HL-60/S4 (cell line): ENCODE data around the gene COG3.
"Not testable (repeated sequence)": the region's sequence is repeated elsewhere in the genome, so short reads cannot be mapped to it uniquely, and the experiment has no call there.

Experiments used
- in situ Hi-C: fragments of 300-500 bp; cut with MboI; formaldehyde crosslinking; loops from 2 replicates; pipeline ENCODE4 v1.14.3; 2022; ENCODE audit warnings: low sequenced_read_pairs

COG3 gene, protein sequence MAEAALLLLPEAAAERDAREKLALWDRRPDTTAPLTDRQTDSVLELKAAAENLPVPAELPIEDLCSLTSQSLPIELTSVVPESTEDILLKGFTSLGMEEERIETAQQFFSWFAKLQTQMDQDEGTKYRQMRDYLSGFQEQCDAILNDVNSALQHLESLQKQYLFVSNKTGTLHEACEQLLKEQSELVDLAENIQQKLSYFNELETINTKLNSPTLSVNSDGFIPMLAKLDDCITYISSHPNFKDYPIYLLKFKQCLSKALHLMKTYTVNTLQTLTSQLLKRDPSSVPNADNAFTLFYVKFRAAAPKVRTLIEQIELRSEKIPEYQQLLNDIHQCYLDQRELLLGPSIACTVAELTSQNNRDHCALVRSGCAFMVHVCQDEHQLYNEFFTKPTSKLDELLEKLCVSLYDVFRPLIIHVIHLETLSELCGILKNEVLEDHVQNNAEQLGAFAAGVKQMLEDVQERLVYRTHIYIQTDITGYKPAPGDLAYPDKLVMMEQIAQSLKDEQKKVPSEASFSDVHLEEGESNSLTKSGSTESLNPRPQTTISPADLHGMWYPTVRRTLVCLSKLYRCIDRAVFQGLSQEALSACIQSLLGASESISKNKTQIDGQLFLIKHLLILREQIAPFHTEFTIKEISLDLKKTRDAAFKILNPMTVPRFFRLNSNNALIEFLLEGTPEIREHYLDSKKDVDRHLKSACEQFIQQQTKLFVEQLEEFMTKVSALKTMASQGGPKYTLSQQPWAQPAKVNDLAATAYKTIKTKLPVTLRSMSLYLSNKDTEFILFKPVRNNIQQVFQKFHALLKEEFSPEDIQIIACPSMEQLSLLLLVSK

DNA sequence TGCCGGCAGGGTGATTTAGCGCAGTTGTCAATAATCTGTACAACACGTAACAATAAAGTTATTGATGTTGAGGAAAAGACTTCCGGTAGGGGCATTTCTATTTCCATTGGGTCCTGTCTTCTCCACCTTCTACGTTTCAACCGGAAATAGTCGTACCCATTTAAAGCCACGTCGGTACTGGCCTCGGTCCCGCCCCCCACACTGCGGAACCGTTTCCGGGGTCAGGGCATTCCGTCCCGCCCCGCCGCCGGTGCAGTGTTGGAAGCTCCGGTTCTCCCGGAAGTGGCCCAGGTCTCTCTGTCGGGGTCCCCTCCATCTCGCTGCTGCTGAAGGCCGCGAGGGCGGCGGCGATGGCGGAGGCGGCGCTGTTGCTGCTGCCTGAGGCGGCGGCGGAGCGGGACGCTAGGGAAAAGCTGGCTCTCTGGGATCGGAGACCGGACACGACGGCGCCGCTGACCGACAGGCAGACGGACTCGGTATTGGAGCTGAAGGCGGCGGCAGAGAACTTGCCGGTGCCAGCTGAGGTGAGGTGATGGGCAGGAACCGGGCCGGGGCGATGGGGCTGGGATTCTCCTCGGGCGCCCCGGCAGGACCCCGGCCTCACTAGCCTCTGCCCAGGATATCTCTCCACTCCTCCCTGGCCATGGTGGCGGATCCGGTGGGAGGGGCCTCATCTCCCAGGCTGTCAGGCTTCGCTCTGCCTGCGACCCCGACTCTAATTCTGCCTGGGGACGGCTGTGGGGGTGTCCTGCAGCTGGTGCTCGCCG is at the start of gene COG3:
COG3 (plus strand) TSS at position 253 of the 767 bp plus-strand sequence; CDS start at position 351, 98 bp downstream.
- in situ Hi-C loops: no loop called here

DNA sequence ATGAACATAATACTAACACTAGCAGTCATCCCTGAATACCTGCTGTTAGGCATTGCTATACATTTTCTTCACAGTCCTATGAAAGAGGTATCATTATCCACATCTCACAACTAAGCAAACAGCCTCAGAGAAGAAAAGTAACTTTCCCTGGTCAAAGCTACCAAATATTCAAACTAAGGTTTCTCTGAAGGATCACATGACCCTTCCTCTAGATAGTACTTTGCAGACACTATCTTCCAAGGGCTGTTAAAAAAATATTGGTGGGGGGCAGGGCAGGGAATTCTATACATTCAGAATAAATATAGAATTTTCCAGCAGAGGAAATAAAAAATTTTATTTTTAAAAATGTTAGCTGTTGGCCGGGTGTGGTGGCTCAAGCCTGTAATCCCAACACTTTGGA is 49.6 kb upstream of the COG3 start:
- in situ Hi-C loops: no loop called here

DNA sequence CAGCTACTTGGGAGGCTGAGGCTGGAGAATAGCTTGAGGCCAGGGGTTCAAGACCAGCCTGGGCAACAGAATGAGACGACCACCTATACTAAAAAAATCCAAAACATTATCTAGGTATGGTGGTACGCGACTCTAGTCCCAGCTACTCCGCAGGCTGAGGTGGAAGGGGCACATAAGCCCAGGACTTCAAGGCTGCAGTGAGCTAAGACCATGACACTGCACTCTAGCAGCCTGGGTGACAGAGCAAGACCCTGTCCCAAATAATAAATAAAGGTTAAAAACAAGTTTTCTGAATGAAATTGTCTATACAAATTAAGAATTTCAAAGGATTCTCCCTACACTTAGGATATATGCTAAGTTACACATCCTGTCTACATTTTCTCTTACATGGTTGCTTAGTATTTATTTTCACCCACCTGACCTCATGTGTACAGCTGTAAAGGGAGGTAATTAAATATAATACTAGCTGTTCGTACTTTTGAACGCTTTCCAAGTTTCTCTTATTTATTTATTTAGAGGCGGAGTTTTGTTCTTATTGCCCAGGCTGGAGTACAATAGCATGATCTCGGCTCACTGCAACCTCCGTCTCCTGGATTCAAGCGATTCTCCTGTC is 48.1 kb upstream of the COG3 start:
- in situ Hi-C loops: no loop called here

DNA sequence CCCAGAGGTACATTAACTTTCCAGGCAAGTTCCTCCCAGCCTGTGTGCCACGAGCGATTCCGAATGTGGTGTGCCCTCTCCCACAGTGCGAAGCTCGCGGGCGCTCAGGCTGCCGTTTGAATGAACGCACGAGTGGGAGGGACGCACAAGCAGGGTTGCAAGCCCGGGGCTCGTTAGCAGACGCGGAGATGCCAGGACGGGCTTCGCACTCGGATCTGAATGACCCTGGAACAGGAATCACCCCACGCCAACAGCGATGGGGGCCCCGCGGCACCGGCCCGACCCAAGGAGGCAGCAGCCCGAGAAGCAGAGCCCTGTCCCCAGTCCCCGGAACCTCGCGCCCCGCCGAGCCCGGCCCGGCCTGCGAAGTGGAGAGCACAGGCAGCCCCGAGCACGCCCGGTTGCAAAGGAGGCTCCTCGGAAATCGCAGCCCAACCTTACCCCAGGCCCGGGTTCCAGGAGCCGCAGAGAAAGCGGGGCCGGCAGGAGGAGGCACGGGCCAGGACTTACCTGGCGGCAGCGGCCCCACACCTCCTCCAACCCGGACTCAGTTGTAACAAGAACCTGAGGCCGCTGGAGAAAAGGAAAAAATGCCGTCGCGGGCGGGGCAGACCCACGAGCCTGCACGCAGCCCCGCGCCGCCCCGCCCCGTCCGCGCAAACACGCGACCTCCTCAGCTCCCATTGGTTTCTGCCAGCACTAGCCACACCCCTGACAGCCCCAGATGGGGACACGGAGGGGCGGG is 46.8 kb upstream of the COG3 start, which contains the start of gene SLC25A30:
SLC25A30 (minus strand) TSS at position 584 of the 745 bp plus-strand sequence. CDS start 6,948 bp downstream, outside the sequence.
- in situ Hi-C loops: no loop called here

DNA sequence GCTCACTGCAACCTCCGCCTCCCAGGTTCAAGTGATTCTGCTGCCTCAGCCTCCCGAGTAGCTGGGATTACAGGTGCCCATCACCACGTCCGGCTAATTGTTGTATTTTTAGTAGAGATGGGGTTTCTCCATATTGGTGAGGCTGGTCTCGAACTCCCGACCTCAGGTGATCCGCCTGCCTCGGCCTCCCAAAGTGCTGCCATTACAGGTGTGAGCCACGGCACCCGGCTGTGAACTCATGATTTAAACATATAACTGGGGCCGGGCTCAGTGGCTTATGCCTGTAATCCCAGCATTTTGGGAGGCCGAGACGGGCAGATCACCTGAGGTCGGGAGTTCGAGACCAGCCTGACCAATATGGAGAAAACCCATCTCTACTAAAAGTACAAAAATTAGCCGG is 45.4 kb upstream of the COG3 start:
- in situ Hi-C loops: not testable (repeated sequence)

DNA sequence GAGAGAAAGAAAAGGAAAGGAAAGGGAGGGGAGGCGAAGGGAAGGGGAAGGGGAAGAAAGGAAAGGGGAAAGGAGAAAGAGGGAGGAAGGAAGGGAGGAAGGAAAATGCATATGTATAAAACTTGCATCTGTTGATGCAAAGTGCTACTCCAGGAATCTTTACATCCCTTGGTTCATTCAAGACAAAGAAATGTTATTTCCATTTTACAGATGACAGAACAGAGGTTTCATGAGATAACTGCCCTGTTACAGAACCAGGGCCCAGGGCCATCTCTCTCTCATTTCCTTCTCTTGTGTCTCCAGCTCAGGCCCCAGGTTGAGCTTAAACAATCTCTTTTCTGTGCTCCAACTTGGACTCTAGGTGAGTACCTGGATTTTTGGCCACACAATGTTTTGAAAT is 44.8 kb upstream of the COG3 start:
- in situ Hi-C loops: no loop called here

DNA sequence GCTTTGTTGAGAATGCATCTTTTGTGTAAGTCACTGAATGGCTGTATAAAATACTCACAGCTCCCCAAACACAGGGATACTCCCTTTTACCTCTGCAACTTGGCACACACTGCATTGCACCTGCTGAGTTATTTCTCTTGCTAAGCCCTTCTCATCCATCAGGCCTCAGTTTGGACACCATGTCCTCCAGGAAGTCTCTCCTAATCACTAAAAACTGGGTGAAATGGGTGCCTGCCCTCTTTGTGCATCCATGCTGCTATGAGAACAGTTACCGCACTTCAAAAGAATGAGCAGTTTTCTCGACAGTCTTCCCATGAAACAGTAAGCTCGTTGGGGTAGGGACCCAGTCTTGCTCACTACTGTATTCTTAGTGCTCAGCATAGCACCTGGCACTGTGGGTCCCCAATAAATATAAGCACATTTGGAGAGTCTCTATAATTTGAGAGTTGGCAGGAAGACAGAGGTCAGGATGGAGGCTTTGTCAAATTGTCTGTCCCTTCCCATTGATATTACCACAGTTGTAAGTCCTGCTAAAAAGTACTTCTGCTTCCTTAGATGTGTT is 41.9 kb upstream of the COG3 start:
- in situ Hi-C loops: no loop called here

DNA sequence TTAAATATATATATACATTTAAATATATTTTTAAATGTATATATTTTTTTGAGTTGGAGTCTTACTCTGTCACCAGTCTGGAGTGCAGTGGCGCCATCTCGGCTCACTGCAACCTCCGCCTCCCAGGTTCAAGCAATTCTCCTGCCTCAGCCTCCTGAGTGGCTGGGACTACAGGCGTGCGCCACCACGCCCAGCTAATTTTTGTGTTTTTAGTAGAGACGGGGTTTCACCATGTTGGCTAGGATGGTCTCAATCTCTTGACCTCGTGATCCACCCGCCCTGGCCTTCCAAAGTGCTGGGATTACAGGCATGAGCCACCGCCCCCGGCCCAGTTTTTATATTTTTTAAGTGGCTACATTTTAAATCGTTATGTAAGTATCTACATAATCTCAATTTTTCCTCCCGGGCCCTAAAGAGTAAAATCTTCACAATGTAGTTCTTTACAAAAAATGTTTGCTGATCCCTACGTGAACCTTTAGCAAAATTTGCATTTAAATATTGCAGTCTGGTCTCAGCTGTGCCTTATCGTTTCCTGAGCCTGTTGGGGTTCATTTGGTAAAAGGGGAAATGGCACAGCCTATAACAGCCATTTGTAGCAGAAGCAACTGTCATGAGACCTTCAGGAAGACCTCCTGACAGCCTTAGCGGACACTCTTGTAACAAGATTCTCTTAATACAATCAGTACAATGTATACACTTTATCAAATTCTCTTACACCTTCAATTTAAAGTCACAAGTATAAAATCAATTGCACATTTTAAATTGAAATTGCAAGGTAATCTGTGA is 38.5 kb upstream of the COG3 start:
- in situ Hi-C loops: not testable (repeated sequence)

DNA sequence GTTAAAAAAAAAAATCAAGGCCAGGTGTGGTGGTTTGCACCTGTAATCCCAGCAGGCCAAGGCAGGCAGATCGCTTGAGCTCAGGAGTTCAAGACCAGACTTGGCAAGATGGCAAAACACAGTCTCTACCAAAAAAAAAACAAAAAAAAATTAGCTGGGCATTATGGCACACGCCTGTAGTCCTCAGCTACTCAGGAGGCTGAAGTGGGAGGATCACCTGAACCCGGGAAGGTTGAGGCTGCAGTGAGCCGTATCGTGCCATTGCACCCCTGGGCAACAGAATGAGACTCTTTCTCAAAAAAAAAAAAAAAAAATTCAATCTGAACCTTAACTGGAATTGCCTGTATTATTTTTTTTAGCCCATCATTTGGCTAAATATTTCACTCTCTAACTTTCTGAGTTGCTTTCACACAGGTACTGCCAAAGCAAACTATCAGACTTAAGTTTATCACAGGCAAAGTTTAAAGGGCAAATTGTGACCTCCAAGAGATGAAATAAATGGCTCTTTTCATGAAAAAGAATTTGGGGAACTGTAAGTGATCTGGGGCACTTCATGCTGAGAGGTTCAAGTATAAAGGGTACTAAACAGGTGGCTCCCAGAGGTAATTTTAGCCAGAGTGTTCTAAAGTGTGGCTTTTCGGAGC is 31.9 kb upstream of the COG3 start:
- in situ Hi-C loops: no loop called here

DNA sequence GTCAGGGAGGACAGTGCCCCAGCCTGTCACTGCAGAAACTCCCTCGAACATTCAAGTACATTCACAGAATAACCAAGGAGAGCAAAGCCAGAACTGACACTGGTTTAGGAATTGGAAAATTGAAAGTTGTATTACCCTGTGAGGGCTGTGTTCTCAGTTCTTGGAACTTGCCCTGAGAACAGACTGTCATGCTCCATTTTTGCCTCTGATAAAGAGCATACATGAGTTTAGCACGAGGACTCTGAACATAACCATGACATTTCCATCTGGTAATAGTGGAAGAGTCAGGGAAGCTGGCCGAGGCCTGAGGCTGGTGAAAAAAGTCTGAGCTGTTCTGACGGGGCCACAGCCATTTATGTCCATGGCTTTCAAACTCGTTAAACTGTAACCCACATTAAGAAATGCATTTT is 31.4 kb upstream of the COG3 start:
- in situ Hi-C loops: no loop called here

DNA sequence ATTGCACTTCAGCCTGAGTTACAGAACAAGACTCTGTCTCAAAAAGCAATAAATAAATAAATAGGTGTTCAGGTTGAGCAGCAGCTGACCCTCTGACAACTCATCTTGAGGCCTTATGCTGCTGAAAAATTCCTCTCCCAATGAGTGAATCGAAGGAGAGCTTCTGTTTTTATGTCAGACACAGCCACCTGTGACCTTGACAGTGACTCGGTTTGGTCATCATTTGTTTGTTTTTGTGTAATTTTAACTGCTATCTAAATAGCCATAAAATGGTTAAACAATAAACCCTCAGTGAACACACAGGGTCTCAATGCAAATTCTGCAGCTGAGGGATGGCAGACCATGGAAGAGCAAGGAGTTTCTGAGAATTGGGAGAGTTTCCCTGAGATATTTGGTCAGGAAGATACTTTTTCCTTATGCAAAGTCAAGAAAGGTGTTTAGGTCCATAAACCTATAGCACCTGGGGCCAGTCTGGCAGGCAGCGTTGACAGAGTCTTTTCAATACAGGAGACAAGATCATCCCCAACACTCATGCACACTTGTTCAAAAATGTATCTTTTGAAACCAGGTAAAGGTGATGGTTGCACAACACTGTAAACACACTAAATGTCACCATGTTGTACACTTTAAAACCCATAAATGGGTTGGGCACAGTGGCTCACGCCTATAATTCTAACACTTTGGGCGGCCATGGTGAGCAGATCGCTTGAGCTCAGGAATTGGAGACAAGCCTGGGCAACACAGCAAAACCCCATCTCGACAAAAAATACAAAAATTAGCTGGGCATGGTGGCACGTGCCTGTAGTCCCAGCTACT is 30.0 kb upstream of the COG3 start:
- in situ Hi-C loops: no loop called here

DNA sequence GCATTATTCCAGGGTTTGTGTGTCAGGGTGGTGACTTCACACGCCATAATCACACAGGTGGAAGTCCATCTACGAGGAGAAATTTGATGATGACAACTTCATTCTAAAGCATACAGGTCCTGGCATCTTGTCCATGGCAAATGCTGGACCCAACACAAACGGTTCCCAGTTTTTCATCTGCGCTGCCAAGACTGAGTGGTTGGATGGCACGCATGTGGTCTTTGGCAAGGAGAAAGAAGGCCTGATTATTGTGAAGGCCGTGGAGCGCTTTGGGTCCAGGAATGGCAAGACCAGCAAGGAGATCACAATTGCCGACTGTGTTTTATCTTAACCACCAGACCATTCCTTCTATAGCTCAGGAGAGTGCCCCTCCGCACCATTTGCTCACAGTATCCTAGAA is 28.4 kb upstream of the COG3 start:
- in situ Hi-C loops: no loop called here

DNA sequence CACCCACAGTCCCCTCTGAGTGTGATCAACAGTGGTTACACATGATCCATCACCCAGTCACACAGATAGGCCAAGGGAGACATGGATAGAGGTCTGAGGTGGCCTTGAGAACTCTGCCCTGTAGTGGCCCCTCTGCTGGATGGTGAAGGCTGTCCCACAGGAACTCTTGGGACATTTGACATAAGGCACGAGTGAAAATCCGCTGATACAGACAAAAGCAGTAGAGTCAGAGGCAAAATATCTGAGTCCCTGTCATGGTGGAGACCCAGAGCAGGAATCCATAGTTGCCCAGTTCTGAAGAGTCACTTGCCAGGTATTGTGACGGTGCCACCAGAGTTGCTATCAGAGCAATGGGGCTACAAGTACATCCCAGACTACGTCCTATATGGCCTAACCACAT is 27.8 kb upstream of the COG3 start:
- in situ Hi-C loops: no loop called here

DNA sequence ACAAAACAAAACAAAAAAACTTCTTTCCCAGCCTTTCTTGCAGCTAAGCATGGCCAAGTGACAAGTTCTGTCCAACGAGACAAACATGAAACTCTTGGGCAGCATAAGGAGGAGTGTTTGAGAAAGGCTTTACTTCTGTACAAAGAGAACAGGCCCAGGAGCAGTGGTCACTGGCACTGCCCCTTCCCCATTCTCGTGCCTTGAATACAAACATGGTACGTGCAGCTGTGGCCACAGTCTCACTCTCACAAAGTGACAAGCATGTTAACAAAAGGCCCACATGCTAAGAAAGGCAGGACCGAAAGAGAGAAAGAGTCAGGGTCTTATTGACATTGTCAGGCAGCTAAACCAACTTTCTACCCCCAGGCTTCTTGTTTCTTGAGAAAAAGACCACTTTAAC is 26.8 kb upstream of the COG3 start:
- in situ Hi-C loops: no loop called here

DNA sequence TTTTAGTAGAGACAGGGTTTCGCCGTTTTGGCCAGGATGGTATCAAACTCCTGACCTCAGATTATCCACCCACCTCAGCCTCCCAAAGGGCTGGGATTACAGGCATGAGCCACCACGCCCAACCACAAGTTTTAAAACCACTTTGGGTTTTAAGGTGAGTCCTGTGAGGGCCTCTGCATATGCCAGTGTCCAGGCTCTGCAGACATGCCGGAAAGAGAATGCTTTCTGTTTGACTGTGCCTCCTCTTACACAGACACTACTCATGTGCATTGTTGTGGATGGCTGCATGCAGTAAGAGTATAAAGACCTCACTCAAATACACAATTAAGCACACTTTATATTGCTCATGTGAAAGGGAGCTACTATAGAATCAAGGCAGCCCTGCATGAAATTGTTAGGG is 25.7 kb upstream of the COG3 start:
- in situ Hi-C loops: no loop called here

DNA sequence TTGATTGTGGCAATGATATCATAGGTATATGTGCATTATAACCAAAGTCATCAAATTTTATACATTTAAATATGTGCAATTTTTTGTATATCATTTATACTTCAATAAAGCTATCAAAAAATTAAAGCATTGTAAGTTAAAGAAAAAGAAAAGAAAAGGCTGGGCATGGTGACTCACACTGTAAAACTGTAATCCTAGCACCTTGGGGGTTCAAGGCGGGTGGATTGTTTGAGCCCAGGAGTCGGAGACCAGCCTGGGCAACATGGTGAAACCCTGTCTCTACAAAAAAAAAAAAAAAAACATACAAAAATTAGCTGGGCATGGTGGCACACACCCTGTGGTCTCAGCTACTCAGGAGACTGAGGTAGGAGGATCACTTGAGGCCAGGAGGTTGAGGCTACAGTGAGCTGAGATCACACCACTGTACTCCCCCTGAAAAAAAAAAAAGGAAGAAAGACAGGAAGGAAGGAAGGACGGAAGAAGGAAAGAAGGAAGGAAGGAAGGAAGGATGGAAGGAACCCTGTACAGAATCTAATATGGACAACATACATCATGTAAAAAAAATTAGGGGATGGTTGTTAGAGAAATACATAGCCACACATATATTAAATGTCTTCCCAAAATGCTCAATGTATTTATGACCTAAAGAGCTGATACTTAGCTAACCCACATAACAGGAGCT is 24.8 kb upstream of the COG3 start:
- in situ Hi-C loops: no loop called here

DNA sequence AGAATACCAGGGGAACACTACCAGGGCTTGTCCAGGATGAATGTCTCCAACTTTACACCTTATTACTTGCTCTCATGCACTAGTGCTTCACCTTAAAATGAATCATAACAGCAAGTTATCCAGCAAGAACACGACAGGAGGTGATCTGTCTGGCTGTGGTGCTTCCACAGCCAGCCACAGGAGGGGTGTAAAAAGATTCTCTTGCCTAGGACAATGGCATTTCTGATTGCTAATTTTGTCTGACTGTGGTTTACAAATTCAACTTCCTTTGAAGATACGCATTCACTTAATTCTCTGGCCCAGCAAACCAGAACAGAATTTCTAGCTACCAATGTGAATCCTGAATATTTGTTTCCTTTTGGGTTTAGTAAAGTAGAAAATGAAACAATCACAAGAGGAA is 23.1 kb upstream of the COG3 start:
- in situ Hi-C loops: no loop called here
